Smooth muscle cell (in vitro differentiated cells): ENCODE results near the gene CEP131. TPM values are rescaled to one million over a fixed set of nuclear protein-coding genes. Genes with fewer than 3 reads are reported as not detected.

Source experiments
- DNase-seq: peaks from one replicate; lab custom pipeline; 2025; ENCODE audit not compliant: unreplicated experiment; lab: John Stamatoyannopoulos, UW
- H2AFZ ChIP-seq: fragments of 200-600 bp; sonication (generic); 2 replicates; pipeline ENCODE4 v1.6.0; 2016; ENCODE audit warnings: antibody characterized with exemption, low read depth, mild to moderate bottlenecking
- H3F3A ChIP-seq: fragments of 200-600 bp; sonication (generic); 2 replicates; pipeline ENCODE4 v1.6.0; 2017; ENCODE audit warnings: antibody characterized with exemption, low read depth
- H3K27ac ChIP-seq: fragments of 200-600 bp; sonication (generic); 2 replicates; pipeline ENCODE4 v1.5.1; 2016; ENCODE audit warnings: low read depth, mild to moderate bottlenecking
- H3K27me3 ChIP-seq: fragments of 200-600 bp; sonication (generic); 2 replicates; pipeline ENCODE4 v1.6.1; 2016; ENCODE audit warnings: low read depth, mild to moderate bottlenecking
- H3K36me3 ChIP-seq: fragments of 200-600 bp; sonication (generic); 2 replicates; pipeline ENCODE4 v1.5.1; 2016; ENCODE audit warnings: low read depth
- H3K4me1 ChIP-seq: fragments of 200-600 bp; sonication (generic); 2 replicates; pipeline ENCODE4 v1.5.1; 2016; ENCODE audit warnings: low read depth
- H3K4me2 ChIP-seq: fragments of 200-600 bp; sonication (generic); 2 replicates; pipeline ENCODE4 v1.6.0; 2016; ENCODE audit warnings: mild to moderate bottlenecking
- H3K4me3 ChIP-seq: fragments of 200-600 bp; sonication (generic); 2 replicates; pipeline ENCODE4 v1.5.1; 2016; ENCODE audit warnings: mild to moderate bottlenecking
- H3K79me2 ChIP-seq: fragments of 200-600 bp; sonication (generic); 2 replicates; pipeline ENCODE4 v1.6.0; 2016; ENCODE audit warnings: low read depth, mild to moderate bottlenecking
- H3K9ac ChIP-seq: fragments of 200-600 bp; sonication (generic); 2 replicates; pipeline ENCODE4 v1.6.0; 2016; ENCODE audit warnings: low read depth
- H3K9me3 ChIP-seq: fragments of 200-600 bp; sonication (generic); replicated peaks from 2 replicates; pipeline ENCODE4 v1.5.1; 2016; ENCODE audit warnings: low read depth
- H4K20me1 ChIP-seq: fragments of 200-600 bp; sonication (generic); 2 replicates; pipeline ENCODE4 v1.6.0; 2016; ENCODE audit warnings: low read depth
- CTCF ChIP-seq: fragments of 200-600 bp; sonication (generic); IDR thresholded peaks from 2 replicates; pipeline ENCODE4 v1.5.1; 2017; ENCODE audit warnings: borderline replicate concordance, mild to moderate bottlenecking, antibody characterized with exemption; ENCODE audit not compliant: insufficient read depth, poor library complexity, severe bottlenecking
- WGBS: methylation state at CpG from one replicate; pipeline ENCODE4 v1.1.7; 2016; ENCODE audit warnings: low lambda C conversion rate; 5-methylcytosine and 5-hydroxymethylcytosine counted together
- polyA plus RNA-seq: library from polyadenylated mRNA; unstranded; fragments of >200 nt; fragmentation: Nextera tagmentation; extraction: Ambion mirVana; gene quantifications from 2 replicates; pipeline ENCODE4 v1.2.1, GENCODE V29; 2016
- total RNA-seq: library from RNA; depleted of rRNA; stranded (reverse); fragments of >200 nt; gene quantifications from 2 replicates; pipeline ENCODE4 v1.2.3, GENCODE V29; 2014

The CEP131 gene
- total and polyA plus RNA-seq, 2 experiments from 2014 or later = 3.0 to 13.4 TPM

DNA sequence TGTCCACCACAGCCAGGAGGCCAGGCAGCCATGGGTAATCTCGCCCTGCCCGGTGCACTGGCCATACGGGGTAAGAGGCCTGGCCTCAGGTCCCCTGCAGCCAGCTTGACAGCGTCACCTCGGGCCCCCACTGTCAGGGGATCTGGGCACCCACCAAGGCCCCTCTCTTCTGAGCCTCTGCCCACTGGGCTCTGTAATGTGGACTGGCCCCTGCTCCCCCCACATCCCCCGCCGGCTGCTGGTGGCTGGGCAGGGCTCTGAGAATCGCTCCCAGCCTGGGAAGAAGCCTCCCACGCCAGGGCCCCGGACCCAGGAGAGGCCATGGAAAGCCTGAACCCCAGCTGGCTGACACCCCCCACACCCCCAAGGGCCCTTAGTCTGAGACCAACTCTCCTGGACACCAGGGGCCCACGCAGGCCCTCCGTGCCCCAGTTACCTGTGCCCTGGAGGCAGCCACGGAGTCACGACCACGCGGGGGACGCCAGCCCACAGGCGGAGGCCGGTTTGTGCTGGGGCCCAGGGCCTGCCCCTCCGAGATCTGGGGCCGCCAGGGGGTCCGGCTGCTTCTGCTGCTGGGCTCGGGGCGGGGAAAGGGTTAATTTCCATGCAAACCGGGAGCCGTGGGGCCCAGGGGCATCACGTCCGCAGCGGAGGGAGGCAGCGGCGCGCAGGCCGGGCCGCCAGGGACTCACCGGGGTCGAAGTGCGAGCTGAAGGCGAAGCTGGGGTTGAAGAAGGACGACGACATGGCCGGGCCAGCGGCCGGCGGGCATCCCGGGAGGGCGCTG is 57.3 kb downstream of the CEP131 start, which contains the start of gene PVALEF:
Gene PVALEF, plus strand, starts transcription at position 262 of the 787 bp plus-strand sequence. CDS start 15,720 bp downstream, outside the sequence.
- peaks cover 19% of the 10 kb centered on the region for H3K27me3 ChIP-seq
- no peaks in the 10 kb centered on the region for H3K4me1 ChIP-seq
- 29% methylated on average over 43 of the region's 46 CpGs for WGBS
- H3K27ac ChIP-seq = no peak within 1 kb of the TSS
- TF ChIP-seq CTCF = no peak
- peak within 1 kb of the TSS; percentile 83 for H3K4me2 ChIP-seq
- no peaks in the 10 kb centered on the region for H3K79me2 ChIP-seq
- H2AFZ ChIP-seq = no peak within 1 kb of the TSS
- peak within 1 kb of the TSS; percentile 51 for H3K4me3 ChIP-seq
- H3K9me3 ChIP-seq = no peaks in the 10 kb centered on the region
- no peaks in the 10 kb centered on the region for H4K20me1 ChIP-seq
- DNase-seq = no peak
- no peak within 1 kb of the TSS for H3K9ac ChIP-seq
- no peaks in the 10 kb centered on the region for H3K36me3 ChIP-seq
- H3F3A ChIP-seq = no peaks in the 10 kb centered on the region

DNA sequence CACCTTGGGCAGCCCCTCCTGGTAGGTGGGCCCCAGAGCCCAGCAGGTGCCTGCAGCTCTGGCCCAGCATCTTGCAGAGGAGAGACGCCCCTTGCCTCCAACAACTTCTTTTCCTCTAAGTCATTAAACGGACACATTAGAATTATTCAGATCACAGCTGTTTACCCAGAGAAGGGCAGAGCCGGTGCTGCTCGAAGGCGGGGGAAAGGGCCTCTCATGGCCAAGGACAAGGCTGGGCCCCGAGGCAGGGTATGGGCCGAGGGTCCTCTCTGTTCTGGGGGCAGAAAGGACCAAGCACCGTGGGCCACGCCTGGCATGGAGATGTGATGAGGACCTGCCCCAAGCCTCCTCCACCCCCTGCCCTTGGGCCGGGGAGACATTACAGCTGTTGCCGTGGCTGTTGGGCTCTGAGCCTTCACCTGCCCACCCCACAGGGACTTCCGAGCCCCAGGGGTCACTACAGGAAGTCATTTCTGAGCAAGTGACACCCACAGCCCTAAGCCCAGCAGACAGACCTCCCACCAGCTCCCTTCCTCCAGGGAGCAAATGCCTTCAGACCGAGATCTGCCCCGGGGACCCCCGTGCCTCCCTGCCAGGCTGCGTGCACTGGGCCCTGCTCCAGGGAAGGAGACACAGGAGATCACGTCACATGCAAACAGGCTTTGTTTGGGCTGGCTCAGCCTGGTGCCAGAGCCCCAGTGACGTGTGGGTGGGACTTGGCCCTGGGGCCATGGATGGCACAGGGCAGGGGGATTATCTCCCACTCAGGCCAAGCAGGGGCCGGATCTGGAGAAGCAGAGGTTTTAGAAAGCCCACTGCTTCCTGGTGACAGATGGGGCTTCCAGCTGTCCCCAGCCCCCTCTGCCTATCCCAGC is 58.2 kb downstream of the CEP131 start:
- Histone ChIP-seq H3K9me3 (no peaks in the 10 kb centered on the region), H3K4me1 (no peaks in the 10 kb centered on the region), H3K79me2 (no peaks in the 10 kb centered on the region), H3K27ac (no peak overlapping the region), H3K4me3 (no peak overlapping the region), H2AFZ (no peak overlapping the region), H3K27me3 (peaks cover 19% of the 10 kb centered on the region), H3F3A (no peaks in the 10 kb centered on the region), H3K9ac (no peak overlapping the region), H4K20me1 (no peaks in the 10 kb centered on the region), H3K4me2 (peak overlapping the region; percentile 83), H3K36me3 (no peaks in the 10 kb centered on the region)
- no peak for DNase-seq
- WGBS = 75% methylated on average over 18 of the region's 19 CpGs
- TF ChIP-seq CTCF = no peak

- no peak overlapping the region for H2AFZ ChIP-seq
- no peaks in the 10 kb centered on the region for H3F3A ChIP-seq
- H3K79me2 ChIP-seq = no peaks in the 10 kb centered on the region
- no peak for DNase-seq
- H3K9ac ChIP-seq = no peak overlapping the region
- no peaks in the 10 kb centered on the region for H4K20me1 ChIP-seq
- WGBS = 91% methylated on average over 15 of the region's 15 CpGs
- no peak overlapping the region for H3K4me3 ChIP-seq
- peaks cover 19% of the 10 kb centered on the region for H3K27me3 ChIP-seq
- H3K4me2 ChIP-seq = no peak overlapping the region
- H3K4me1 ChIP-seq = no peaks in the 10 kb centered on the region
- H3K9me3 ChIP-seq = no peaks in the 10 kb centered on the region
- TF ChIP-seq CTCF = no peak
- no peak overlapping the region for H3K27ac ChIP-seq
- no peaks in the 10 kb centered on the region for H3K36me3 ChIP-seq
Measured at GRCh38 chr17:81163703-81164370, 58.9 kb downstream of the CEP131 start.
